Lower leg skin (tissue), 4 donors: ENCODE data around the gene UTS2R. TPM values are rescaled to one million over a fixed set of nuclear protein-coding genes. Genes with fewer than 3 reads are reported as not detected.
A peak's percentile ranks its signal among the peaks of the same experiment; 100 is the strongest.

Source experiments
- DNase-seq, 2 donors: peaks; one replicate each; pipeline ENCODE4 v3.0.0-alpha.2; 2019; ENCODE audit warnings: low spot score in 2 of 2
- H3K4me3 ChIP-seq: fragments of 200-600 bp; sonication (generic); 2 replicates; pipeline ENCODE4 v1.5.1; 2017; ENCODE audit warnings: mild to moderate bottlenecking, low read depth; ENCODE audit not compliant: poor library complexity, severe bottlenecking
- POLR2A ChIP-seq, 2 donors: fragments of 450-650 bp; IDR thresholded peaks; one replicate each; pipeline ENCODE4 v1.6.1; 2016 to 2017; ENCODE audit warnings: antibody characterized with exemption in 2 of 2, mild to moderate bottlenecking in 1 of 2, moderate library complexity in 1 of 2
- WGBS, 2 donors: methylation state at CpG; one replicate each; pipeline ENCODE4 v1.1.5; 2018; 5-methylcytosine and 5-hydroxymethylcytosine counted together
- intact Hi-C: fragments of 100-400 bp; cut with DNase I; formaldehyde crosslinking; loops from one replicate; pipeline ENCODE4 v1.15.0; 2023; ENCODE audit warnings: low total_unique reads
- total RNA-seq, 4 donors: library from RNA; depleted of rRNA; stranded (reverse); fragments of >200 nt; gene quantifications; one replicate each; pipeline ENCODE4 v1.1.0, GENCODE V29; 2016
- TF ChIP-seq, protein P1 (sequence below), 3 donors: fragments of 450-650 bp; IDR thresholded peaks; one replicate each; pipeline ENCODE4 v1.5.1; 2016; ENCODE audit warnings: antibody characterized with exemption in 3 of 3, mild to moderate bottlenecking in 3 of 3, moderate library complexity in 2 of 3

The UTS2R gene
- total RNA-seq, 4 donors from 2014 or later = not detected

- no peak for DNase-seq
- H3K4me3 ChIP-seq = no peak overlapping the region
- intact Hi-C loops = no loop called here
- TF ChIP-seq, protein P1, sequence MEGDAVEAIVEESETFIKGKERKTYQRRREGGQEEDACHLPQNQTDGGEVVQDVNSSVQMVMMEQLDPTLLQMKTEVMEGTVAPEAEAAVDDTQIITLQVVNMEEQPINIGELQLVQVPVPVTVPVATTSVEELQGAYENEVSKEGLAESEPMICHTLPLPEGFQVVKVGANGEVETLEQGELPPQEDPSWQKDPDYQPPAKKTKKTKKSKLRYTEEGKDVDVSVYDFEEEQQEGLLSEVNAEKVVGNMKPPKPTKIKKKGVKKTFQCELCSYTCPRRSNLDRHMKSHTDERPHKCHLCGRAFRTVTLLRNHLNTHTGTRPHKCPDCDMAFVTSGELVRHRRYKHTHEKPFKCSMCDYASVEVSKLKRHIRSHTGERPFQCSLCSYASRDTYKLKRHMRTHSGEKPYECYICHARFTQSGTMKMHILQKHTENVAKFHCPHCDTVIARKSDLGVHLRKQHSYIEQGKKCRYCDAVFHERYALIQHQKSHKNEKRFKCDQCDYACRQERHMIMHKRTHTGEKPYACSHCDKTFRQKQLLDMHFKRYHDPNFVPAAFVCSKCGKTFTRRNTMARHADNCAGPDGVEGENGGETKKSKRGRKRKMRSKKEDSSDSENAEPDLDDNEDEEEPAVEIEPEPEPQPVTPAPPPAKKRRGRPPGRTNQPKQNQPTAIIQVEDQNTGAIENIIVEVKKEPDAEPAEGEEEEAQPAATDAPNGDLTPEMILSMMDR (IDR thresholded peaks at IDR 0.05) = no peak
- no peak for TF ChIP-seq POLR2A (IDR thresholded peaks at IDR 0.05)
- 96 to 99% methylated on average over 11 to 12 of the region's 12 CpGs for WGBS, 2 donors
These were observed 22.7 kb downstream of the UTS2R start for GRCh38 chr17:82394278-82394677.

DNA sequence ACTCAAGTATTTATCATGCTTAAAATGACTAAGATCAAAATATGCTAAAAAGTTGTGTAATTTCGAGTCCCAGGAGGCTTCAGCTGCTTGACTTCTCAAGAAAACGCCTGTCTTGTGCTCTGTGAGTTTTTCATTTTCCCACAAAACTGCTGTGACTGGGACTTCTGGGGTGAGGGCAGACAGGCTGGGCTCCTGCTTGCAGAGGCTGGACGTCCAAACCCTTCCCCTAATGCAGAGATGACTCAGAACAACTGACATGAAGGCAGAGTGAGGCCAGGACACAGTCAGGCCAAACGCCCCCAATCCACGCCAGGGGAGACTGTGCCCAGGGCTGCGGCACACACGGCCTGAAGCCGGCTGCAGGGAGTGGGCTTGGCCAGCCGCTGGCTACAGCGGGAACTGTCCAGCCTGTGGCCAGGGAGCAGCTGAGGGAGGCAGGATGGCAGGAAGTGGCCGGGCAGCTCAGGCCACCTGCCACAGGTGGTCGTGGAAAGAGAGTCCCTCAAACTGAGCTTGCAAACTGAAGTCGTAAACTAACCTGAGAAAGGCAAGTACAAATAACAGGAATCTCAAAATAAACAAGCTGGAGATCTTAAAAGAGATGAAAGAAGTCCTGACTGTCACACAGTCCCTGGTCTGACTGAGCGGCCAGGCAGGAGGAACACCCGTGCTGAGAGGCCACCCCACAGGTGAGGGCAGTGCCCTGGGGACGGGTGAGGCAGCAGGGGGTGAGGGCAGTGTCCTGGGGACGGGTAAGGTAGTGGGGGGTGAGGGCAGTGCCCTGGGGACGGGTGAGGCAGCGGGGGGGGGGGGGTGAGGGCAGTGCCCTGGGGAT is 25.3 kb downstream of the UTS2R start:
- 51 to 61% methylated on average over 17 to 19 of the region's 19 CpGs for WGBS, 2 donors
- no peak for TF ChIP-seq POLR2A (IDR thresholded peaks at IDR 0.05)
- TF ChIP-seq, protein P1 (IDR thresholded peaks at IDR 0.05) = no peak
- H3K4me3 ChIP-seq = no peak overlapping the region
- DNase-seq = peak in 1 of 2 donors; percentile 55
- intact Hi-C loops = no loop called here

- no peak overlapping the region for H3K4me3 ChIP-seq
- TF ChIP-seq, protein P1 (IDR thresholded peaks at IDR 0.05) = no peak
- no peak for TF ChIP-seq POLR2A (IDR thresholded peaks at IDR 0.05)
- no peak for DNase-seq
- intact Hi-C loops = no loop called here
- 59% methylated on average over 21 to 36 of the region's 38 CpGs for WGBS, 2 donors
These were observed 26.1 kb downstream of the UTS2R start for GRCh38 chr17:82397449-82398335.

DNA sequence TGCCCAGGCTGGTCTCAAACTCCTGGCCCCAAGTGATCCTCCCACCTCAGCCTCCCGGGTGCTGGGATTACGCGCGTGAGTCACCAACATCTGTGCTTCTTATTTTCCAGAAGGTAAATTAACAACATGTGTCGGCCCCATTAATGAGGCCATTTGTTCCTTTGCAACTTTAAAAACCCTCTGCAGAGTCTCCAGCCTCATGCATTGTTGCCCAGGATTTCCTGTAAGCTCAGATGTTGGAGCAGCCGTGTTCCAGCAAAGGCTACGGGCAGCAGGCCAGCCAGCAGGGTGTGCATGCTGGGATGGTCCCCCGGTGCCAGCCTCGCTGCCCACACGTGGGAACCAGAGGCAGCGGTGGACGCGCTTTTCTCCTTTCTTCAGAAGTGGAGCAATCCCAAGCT is 27.5 kb downstream of the UTS2R start:
- intact Hi-C loops = no loop called here
- WGBS, 2 donors = 44 to 45% methylated on average over 13 of the region's 13 CpGs
- TF ChIP-seq, protein P1 (IDR thresholded peaks at IDR 0.05) = no peak
- no peak for TF ChIP-seq POLR2A (IDR thresholded peaks at IDR 0.05)
- DNase-seq = no peak
- no peak overlapping the region for H3K4me3 ChIP-seq

- no peak for DNase-seq
- 57 to 67% methylated on average over 16 to 17 of the region's 18 CpGs for WGBS, 2 donors
- TF ChIP-seq, protein P1 (IDR thresholded peaks at IDR 0.05) = no peak
- TF ChIP-seq POLR2A (IDR thresholded peaks at IDR 0.05) = no peak
- no peak overlapping the region for H3K4me3 ChIP-seq
- intact Hi-C loops = no loop called here
These were observed 28.1 kb downstream of the UTS2R start for GRCh38 chr17:82399601-82400101.
